ENCODE measurements around the gene HOXD4.

HOXD4 gene

DNA sequence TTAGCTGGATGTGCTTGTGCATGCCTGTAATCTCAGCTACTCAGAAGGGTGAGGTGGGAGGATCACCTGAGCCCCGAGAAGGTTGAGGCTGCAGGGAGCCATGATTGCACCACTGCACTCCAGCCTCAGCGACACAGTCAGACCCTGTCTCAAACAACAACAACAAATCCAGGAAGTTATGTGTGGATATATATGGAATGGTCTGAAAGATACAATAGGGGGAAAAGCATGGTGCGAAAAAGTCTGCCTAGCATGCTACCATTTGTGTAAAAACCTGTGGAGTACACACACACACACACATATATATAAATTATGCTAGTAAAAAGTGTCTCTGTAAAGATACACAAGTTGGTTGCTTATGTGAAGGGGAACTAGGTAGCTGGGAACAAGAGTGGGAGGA lies 30.2 kb downstream of the HOXD4 start:
- in situ Hi-C loops (cut with MboI; ENCODE audit: low pct_unique_long_range_greater_than_20kb, low sequenced_read_pairs, unreplicated experiment) = no loop called here
- TF ChIP-seq, protein P1, sequence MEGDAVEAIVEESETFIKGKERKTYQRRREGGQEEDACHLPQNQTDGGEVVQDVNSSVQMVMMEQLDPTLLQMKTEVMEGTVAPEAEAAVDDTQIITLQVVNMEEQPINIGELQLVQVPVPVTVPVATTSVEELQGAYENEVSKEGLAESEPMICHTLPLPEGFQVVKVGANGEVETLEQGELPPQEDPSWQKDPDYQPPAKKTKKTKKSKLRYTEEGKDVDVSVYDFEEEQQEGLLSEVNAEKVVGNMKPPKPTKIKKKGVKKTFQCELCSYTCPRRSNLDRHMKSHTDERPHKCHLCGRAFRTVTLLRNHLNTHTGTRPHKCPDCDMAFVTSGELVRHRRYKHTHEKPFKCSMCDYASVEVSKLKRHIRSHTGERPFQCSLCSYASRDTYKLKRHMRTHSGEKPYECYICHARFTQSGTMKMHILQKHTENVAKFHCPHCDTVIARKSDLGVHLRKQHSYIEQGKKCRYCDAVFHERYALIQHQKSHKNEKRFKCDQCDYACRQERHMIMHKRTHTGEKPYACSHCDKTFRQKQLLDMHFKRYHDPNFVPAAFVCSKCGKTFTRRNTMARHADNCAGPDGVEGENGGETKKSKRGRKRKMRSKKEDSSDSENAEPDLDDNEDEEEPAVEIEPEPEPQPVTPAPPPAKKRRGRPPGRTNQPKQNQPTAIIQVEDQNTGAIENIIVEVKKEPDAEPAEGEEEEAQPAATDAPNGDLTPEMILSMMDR (IDR thresholded peaks at IDR 0.05; ENCODE audit: extremely low read depth, insufficient read depth, missing control alignments) = no peak
- no peak for DNase-seq (ENCODE audit: low spot score)

DNA sequence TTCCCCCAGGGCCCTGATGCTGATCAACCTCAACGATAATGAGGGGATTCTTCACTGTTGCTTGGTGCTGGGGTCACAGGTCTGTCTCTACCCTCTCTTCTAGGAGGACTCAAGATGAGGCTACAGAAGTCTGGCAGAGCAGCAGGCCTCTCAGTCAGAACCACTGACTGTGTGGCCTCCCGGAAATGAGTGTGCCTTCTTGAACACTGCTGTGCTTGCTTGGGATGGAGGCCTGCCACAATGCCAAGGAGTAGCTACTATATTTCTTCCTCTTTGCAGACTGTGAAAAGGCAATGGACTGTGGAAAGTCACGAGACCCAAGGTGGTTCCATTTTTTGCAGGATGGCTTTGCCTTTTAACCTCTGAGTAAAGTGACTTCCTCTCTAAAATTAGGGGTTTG lies 31.3 kb downstream of the HOXD4 start:
- DNase-seq (ENCODE audit: low spot score) = no peak
- TF ChIP-seq, protein P1 (IDR thresholded peaks at IDR 0.05; ENCODE audit: extremely low read depth, insufficient read depth, missing control alignments) = no peak
- in situ Hi-C loops (cut with MboI; ENCODE audit: low pct_unique_long_range_greater_than_20kb, low sequenced_read_pairs, unreplicated experiment) = no loop called here

DNA sequence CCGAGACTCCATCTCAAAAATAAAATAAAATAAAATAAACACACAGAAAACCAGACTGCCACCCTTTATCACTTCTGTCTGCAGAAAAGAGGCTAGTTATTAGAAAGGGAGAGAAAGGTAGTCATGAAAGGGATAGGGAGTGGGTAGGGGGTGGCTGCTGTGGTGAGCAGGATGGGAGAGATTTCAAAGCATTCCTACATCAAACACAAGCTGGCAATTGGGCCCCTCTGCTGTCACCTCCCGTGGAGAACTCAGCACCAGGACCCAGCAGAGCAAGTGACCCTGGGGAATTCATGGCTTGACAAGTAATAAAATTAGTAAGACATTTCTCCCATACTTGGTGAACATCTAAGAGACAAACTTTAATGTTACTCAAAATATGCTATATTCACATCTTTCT lies 33.4 kb downstream of the HOXD4 start:
- TF ChIP-seq, protein P1 (IDR thresholded peaks at IDR 0.05; ENCODE audit: extremely low read depth, insufficient read depth, missing control alignments) = no peak
- in situ Hi-C loops (cut with MboI; ENCODE audit: low pct_unique_long_range_greater_than_20kb, low sequenced_read_pairs, unreplicated experiment) = no loop called here
- DNase-seq (ENCODE audit: low spot score) = no peak

DNA sequence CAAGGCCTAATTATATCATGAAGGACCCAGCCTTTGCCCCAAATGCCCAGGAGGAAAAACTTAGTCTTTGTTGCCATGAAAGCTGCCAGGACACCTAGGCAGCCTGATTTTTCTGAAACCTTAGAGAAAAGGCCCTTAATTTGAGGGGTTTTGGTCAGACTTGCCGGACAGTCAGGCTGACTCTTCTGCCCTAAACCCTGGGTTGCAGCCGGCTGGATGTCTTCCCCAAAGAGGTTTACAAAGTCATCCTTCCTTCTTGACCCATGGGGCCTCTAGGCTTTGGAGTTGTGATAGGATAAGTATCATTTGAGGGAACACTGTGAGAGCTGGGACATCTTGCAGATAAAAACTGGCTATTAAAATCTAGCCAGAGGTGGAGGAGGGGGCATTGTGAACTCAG lies 34.7 kb downstream of the HOXD4 start:
- DNase-seq (ENCODE audit: low spot score) = no peak
- TF ChIP-seq, protein P1 (IDR thresholded peaks at IDR 0.05; ENCODE audit: extremely low read depth, insufficient read depth, missing control alignments) = no peak
- in situ Hi-C loops (cut with MboI; ENCODE audit: low pct_unique_long_range_greater_than_20kb, low sequenced_read_pairs, unreplicated experiment) = no loop called here

DNA sequence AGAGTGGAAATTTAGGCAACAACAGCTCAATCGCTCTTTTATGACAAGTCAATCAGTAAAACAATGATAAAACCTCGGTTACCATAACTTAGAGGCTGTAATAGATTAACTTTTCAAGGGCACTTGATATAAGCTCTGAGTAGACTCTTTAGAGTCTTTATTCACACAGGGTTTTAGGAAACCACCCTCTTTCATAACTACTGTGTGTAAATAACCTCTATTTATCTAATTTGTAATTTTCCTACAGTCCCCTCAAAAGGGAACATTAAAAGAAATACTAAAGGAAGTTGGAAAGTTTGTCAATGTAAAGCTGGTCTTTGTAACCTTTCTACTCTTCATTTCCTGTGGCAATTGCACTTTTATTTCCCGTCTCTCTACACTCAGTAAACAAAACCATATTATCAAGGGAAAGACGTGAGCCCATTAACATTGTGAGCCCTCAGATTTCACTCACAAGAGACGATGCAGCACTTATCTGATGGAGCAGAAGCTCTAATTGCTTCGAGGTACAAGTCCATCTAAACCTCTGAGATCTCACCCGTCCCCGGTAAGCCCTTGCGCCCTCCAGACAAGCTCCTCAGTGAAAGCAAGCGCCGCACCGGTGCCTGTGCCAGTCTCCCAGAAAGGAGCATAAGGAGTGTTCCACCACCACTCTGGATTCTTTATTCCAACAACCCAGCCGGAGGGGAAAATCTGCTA lies 36.0 kb downstream of the HOXD4 start:
- no peak for DNase-seq (ENCODE audit: low spot score)
- TF ChIP-seq, protein P1 (IDR thresholded peaks at IDR 0.05; ENCODE audit: extremely low read depth, insufficient read depth, missing control alignments) = no peak
- in situ Hi-C loops (cut with MboI; ENCODE audit: low pct_unique_long_range_greater_than_20kb, low sequenced_read_pairs, unreplicated experiment) = no loop called here

DNA sequence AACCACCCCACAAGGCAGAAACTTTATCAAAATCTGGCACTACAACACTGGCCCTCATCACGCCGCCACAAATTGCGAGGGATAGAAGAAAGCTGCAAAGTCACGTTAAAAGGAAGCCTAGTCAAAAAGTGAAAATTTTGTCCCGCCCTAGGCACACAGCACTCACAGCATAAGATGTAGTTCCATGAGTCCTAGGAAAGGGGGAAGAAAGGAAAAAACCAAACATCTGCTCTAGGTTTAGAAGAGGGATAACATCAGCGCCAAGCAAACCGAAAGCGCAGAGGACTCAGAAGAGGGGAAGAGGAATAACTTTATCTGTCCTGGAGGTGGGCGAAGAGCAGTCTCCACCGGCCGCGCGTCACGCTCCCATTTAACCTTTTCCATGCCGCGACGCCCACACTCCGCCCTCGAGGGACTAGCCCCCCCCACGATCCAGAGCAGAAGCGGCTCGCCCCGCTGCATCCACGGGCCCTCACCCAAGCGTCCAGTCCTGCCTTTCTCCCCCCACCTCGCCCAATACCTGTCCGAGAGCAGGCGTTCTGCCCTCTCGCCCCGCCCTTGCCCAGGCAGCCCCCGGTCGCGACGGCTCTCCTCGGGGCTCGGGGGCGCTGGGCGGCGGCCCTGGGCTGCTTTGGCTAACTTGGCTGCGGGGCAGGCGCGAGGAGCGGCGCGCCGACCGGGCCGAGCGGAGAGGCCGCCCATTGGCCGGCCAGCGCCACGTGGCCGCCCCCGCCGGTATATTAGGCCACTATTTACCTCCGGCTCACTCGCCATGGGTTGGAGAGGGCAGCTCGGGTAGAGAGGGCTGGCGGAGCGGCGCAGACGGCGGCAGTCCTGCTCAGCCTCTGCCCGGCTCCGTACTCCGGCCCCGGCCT lies 36.8 kb downstream of the HOXD4 start, which contains the start of gene HOXD1:
Gene HOXD1 (plus strand): TSS at position 770 of the 875 bp plus-strand sequence. CDS start 134 bp downstream, outside the sequence.
- TF ChIP-seq, protein P1 (IDR thresholded peaks at IDR 0.05; ENCODE audit: extremely low read depth, insufficient read depth, missing control alignments) = no peak
- in situ Hi-C loops (cut with MboI; ENCODE audit: low pct_unique_long_range_greater_than_20kb, low sequenced_read_pairs, unreplicated experiment) = no loop called here
- DNase-seq (ENCODE audit: low spot score) = peak; percentile 54
